CD14-positive monocyte (primary cell): ENCODE measurements around the gene ANKRD13A. TPM values are rescaled to one million over a fixed set of nuclear protein-coding genes. Genes with fewer than 3 reads are reported as not detected.
"Not testable (repeated sequence)": the region's sequence is repeated elsewhere in the genome, so short reads cannot be mapped to it uniquely, and the experiment has no call there.

Experiments
- DNase-seq, 3 donors: peaks; one replicate each; pipeline ENCODE4 v3.0.0-alpha.2; 2011 to 2022
- H2AFZ ChIP-seq: 2 replicates; pipeline ENCODE4 v1.6.0; 2012; ENCODE audit warnings: mild to moderate bottlenecking, low read depth, low read length, inconsistent platforms; ENCODE audit not compliant: insufficient read depth, poor library complexity, severe bottlenecking
- H3K27ac ChIP-seq, 2 donors: 1 replicate in 1 of 2; 2 replicates in 1 of 2; pipeline ENCODE4 v1.5.1; 2012 to 2013; ENCODE audit warnings: low read length in 2 of 2, control low read depth in 1 of 2, inconsistent platforms in 1 of 2, low read depth in 1 of 2, mild to moderate bottlenecking in 1 of 2
- H3K27me3 ChIP-seq, 2 donors: one replicate each; pipeline versions ENCODE4 v1.6.0 to v1.6.1; 2011 to 2013; ENCODE audit warnings: low read length in 2 of 2; ENCODE audit not compliant: control insufficient read depth in 2 of 2, insufficient read depth in 2 of 2
- H3K36me3 ChIP-seq, 2 donors: replicated peaks in 1 of 2; 1 replicate in 1 of 2; 2 replicates in 1 of 2; pipeline versions ENCODE4 v1.5.1 to v1.6.1; 2012 to 2013; ENCODE audit warnings: low read length in 2 of 2, control low read depth in 1 of 2, inconsistent platforms in 1 of 2, mild to moderate bottlenecking in 1 of 2; ENCODE audit not compliant: insufficient read depth in 2 of 2, control insufficient read depth in 1 of 2
- H3K4me1 ChIP-seq, 2 donors: 1 replicate in 1 of 2; 2 replicates in 1 of 2; pipeline versions ENCODE4 v1.5.1 to v1.6.1; 2012 to 2013; ENCODE audit warnings: low read length in 2 of 2, control low read depth in 1 of 2, inconsistent platforms in 1 of 2, mild to moderate bottlenecking in 1 of 2, moderate library complexity in 1 of 2; ENCODE audit not compliant: insufficient read depth in 2 of 2, control insufficient read depth in 1 of 2
- H3K4me2 ChIP-seq: replicated peaks from 2 replicates; pipeline ENCODE3; 2012; ENCODE audit warnings: low read length, moderate library complexity, mild to moderate bottlenecking; ENCODE audit not compliant: poor library complexity, severe bottlenecking; ENCODE audit errors: extremely low read depth
- H3K4me3 ChIP-seq, 3 experiments: fragments of 200-600 bp in 1 of 3; sonication (generic) in 1 of 3; replicated peaks in 1 of 3; 1 replicate in 2 of 3; 2 replicates in 1 of 3; pipeline ENCODE4 v1.5.1; 2011 to 2013; ENCODE audit warnings: low read length in 3 of 3, mild to moderate bottlenecking in 3 of 3, control low read depth in 2 of 3, low read depth in 2 of 3, inconsistent platforms in 1 of 3, moderate library complexity in 1 of 3
- H3K79me2 ChIP-seq: 2 replicates; pipeline ENCODE4 v1.6.0; 2012; ENCODE audit warnings: mild to moderate bottlenecking, control low read depth, inconsistent platforms, low read length, moderate library complexity; ENCODE audit not compliant: insufficient read depth
- H3K9ac ChIP-seq: 2 replicates; pipeline ENCODE4 v1.6.0; 2017; ENCODE audit warnings: low read length, mild to moderate bottlenecking; ENCODE audit not compliant: insufficient read depth, poor library complexity, severe bottlenecking
- H3K9me3 ChIP-seq, 2 donors: replicated peaks in 1 of 2; 1 replicate in 1 of 2; 2 replicates in 1 of 2; pipeline versions ENCODE4 v1.5.1 to v1.6.1; 2012 to 2013; ENCODE audit warnings: low read length in 2 of 2, control low read depth in 1 of 2; ENCODE audit not compliant: control insufficient read depth in 1 of 2, insufficient read depth in 1 of 2
- H4K20me1 ChIP-seq: 2 replicates; pipeline ENCODE4 v1.6.0; 2012; ENCODE audit warnings: mild to moderate bottlenecking, low read length, control low read depth, moderate library complexity; ENCODE audit not compliant: insufficient read depth
- H3K27ac Mint-ChIP-seq, 7 donors: one replicate each; pipeline ENCODE4 v1.8.0; 2020; ENCODE audit warnings: mild to moderate bottlenecking in 7 of 7, mixed read lengths in 7 of 7, moderate library complexity in 6 of 7, inconsistent platforms in 2 of 7
- H3K27me3 Mint-ChIP-seq, 3 donors: one replicate each; pipeline ENCODE4 v1.8.0; 2021 to 2022; ENCODE audit warnings: low read depth in 3 of 3, mild to moderate bottlenecking in 3 of 3, mixed read lengths in 3 of 3, moderate library complexity in 3 of 3, inconsistent platforms in 1 of 3
- H3K36me3 Mint-ChIP-seq, 2 donors: one replicate each; pipeline ENCODE4 v1.8.0; 2020; ENCODE audit warnings: mixed read lengths in 2 of 2, inconsistent platforms in 1 of 2, mild to moderate bottlenecking in 1 of 2
- H3K4me1 Mint-ChIP-seq: one replicate; pipeline ENCODE4 v1.8.0; 2020; ENCODE audit warnings: mild to moderate bottlenecking, mixed read lengths
- H3K4me3 Mint-ChIP-seq, 2 donors: one replicate each; pipeline ENCODE4 v1.8.0; 2020; ENCODE audit warnings: mild to moderate bottlenecking in 2 of 2, mixed read lengths in 2 of 2, moderate library complexity in 1 of 2
- H3K9me3 Mint-ChIP-seq, 7 donors: one replicate each; pipeline ENCODE4 v1.8.0; 2020 to 2022; ENCODE audit warnings: mixed read lengths in 7 of 7, mild to moderate bottlenecking in 6 of 7, moderate library complexity in 6 of 7, inconsistent platforms in 2 of 7
- CTCF ChIP-seq: fragments of 200-600 bp; IDR thresholded peaks from one replicate; pipeline ENCODE4 v1.8.0; 2022; ENCODE audit warnings: antibody characterized with exemption, mild to moderate bottlenecking
- WGBS: methylation state at CpG from one replicate; pipeline ENCODE4 v1.1.5; 2013; ENCODE audit warnings: missing lambda C conversion rate; ENCODE audit not compliant: insufficient coverage; 5-methylcytosine and 5-hydroxymethylcytosine counted together
- intact Hi-C, 2 donors: fragments of 100-400 bp; cut with micrococcal nuclease; formaldehyde crosslinking; loops; one replicate each; pipeline versions ENCODE4 v1.15.0 to v1.15.1; 2023
- polyA plus RNA-seq, 3 donors: library from polyadenylated mRNA; depleted of rRNA in 1 of 3; unstranded in 2 of 3; stranded (reverse) in 1 of 3; fragments of 300-500 nt in 2 of 3; fragments of >200 nt in 1 of 3; fragmentation: Illumina TruSeq in 2 of 3; gene quantifications; 1 replicate in 2 of 3; 2 replicates in 1 of 3; pipeline ENCODE4 v1.2.3, GENCODE V29; 2012 to 2021

ANKRD13A gene
- polyA plus RNA-seq, 3 donors = 42.8 to 89.3 (median 46.8) TPM

DNA sequence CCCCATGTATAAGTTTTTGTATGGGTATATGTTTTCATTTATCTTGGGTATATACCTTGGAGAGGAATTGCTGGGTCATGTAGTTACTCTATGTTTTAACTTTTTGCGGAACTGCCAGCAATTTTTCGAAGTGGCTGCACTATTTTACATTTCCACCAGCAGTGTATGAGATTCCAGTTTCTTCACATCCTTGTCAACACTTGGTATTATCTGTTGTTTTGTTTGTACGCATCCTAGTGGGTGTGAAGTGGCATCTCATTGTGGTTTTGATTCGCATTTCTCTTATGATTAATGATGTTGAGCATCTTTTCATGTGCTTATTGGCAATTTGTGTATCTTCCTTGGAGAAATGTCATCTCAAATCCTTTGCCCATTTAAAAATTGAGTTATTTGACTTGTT lies 6.9 kb downstream of the ANKRD13A start:
- H3K4me1 ChIP-seq = peaks cover 10 to 18% of the 10 kb centered on the region in 2 donors
- peaks cover 35% of the 10 kb centered on the region for H3K4me1 Mint-ChIP-seq
- no peak overlapping the region for H3K4me3 ChIP-seq
- H3K27ac ChIP-seq = peak overlapping the region in 1 of 2 donors; percentile 81
- no peak overlapping the region for H3K4me2 ChIP-seq
- H3K36me3 Mint-ChIP-seq = peaks cover 37 to 65% of the 10 kb centered on the region in 2 donors
- no peak overlapping the region for H2AFZ ChIP-seq
- H3K27ac Mint-ChIP-seq = peak overlapping the region in 5 of 7 donors; percentile 31 to 94 (median 83)
- no peak overlapping the region for H3K4me3 Mint-ChIP-seq
- H3K27me3 ChIP-seq = no peaks in the 10 kb centered on the region
- H4K20me1 ChIP-seq = peaks cover 46% of the 10 kb centered on the region
- peaks cover 12 to 40% of the 10 kb centered on the region in 2 donors for H3K36me3 ChIP-seq
- H3K79me2 ChIP-seq = peaks cover 91% of the 10 kb centered on the region
- TF ChIP-seq CTCF = no peak
- H3K9me3 Mint-ChIP-seq = peaks cover 10 to 38% (median 33%) of the 10 kb centered on the region in 7 donors
- intact Hi-C loops = no loop called here
- peaks cover 0 to 2% (median 2%) of the 10 kb centered on the region in 3 donors for H3K27me3 Mint-ChIP-seq
- H3K9me3 ChIP-seq = peaks cover 24 to 25% of the 10 kb centered on the region in 2 donors
- DNase-seq = no peak
- 100% methylated on average over 1 of the region's 4 CpGs for WGBS
- no peak overlapping the region for H3K9ac ChIP-seq

- intact Hi-C loops = no loop called here
- peak; percentile 85 to 95 (median 94) for DNase-seq
- peaks cover 41% of the 10 kb centered on the region for H4K20me1 ChIP-seq
- H3K27ac Mint-ChIP-seq = peak overlapping the region; percentile 81 to 96 (median 94)
- H3K4me3 ChIP-seq = no peak overlapping the region
- peaks cover 91% of the 10 kb centered on the region for H3K79me2 ChIP-seq
- peaks cover 24 to 26% of the 10 kb centered on the region in 2 donors for H3K4me1 ChIP-seq
- peaks cover 13 to 42% of the 10 kb centered on the region in 2 donors for H3K36me3 ChIP-seq
- H3K9me3 Mint-ChIP-seq = peaks cover 10 to 38% (median 33%) of the 10 kb centered on the region in 7 donors
- no peak overlapping the region for H3K4me2 ChIP-seq
- no peak overlapping the region for H3K9ac ChIP-seq
- H3K36me3 Mint-ChIP-seq = peaks cover 40 to 72% of the 10 kb centered on the region in 2 donors
- no peaks in the 10 kb centered on the region for H3K27me3 ChIP-seq
- peaks cover 41% of the 10 kb centered on the region for H3K4me1 Mint-ChIP-seq
- no peak overlapping the region for H2AFZ ChIP-seq
- H3K27ac ChIP-seq = peak overlapping the region; percentile 79 to 81
- TF ChIP-seq CTCF = no peak
- H3K4me3 Mint-ChIP-seq = no peak overlapping the region
- H3K9me3 ChIP-seq = peaks cover 24 to 25% of the 10 kb centered on the region in 2 donors
- peaks cover 0 to 3% (median 2%) of the 10 kb centered on the region in 3 donors for H3K27me3 Mint-ChIP-seq
Measured at GRCh38 chr12:110007881-110008280, 8.7 kb downstream of the ANKRD13A start.

DNA sequence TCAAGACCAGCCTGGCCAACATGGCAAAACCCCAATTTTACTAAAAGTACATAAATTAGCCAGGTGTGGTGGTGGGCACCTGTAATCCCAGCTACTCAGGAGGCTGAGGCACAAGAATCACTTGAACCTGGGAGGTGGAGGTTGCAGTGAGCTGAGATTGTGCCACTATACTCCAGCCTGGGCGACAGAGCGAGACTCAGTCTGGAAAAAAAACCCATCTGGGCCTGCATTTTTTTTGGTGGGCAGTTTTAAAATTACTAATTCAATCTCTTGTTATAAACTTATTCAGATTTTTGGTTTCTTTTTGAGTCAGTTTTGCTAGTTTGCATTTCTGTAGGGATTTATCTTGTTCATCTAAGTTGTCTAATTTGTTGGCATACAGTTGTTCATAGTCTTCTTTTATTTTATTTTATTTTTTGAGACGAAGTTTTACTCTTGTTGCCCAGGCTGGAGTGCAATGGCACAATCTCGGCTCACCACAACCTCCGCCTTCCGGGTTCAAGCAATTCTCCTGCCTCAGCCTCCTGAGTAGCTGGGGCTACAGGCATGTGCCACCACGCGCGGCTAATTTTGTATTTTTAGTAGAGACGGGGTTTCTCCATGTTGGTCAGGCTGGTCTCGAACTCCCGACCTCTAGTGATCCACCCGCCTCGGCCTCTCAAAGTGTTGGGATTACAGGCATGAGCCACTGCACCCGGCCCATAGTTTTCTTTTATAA lies 9.6 kb downstream of the ANKRD13A start:
- H3K27ac Mint-ChIP-seq = peak overlapping the region; percentile 81 to 96 (median 94)
- H3K4me1 ChIP-seq = peaks cover 25 to 28% of the 10 kb centered on the region in 2 donors
- H3K4me3 Mint-ChIP-seq = not testable (repeated sequence)

More for the DNA sequence above, 9.6 kb downstream of the ANKRD13A start:
- Mint-ChIP-seq H3K36me3 (peaks cover 38 to 70% of the 10 kb centered on the region in 2 donors), H3K4me1 (peaks cover 40% of the 10 kb centered on the region), H3K9me3 (peaks cover 10 to 38% (median 33%) of the 10 kb centered on the region in 7 donors)
- Histone ChIP-seq H3K36me3 (peaks cover 15 to 40% of the 10 kb centered on the region in 2 donors), H3K27ac (peak overlapping the region; percentile 48 to 52), H3K9me3 (peaks cover 24 to 25% of the 10 kb centered on the region in 2 donors), H3K79me2 (peaks cover 89% of the 10 kb centered on the region), H4K20me1 (peaks cover 32% of the 10 kb centered on the region)
- DNase-seq, H3K9ac ChIP-seq, H3K4me3 ChIP-seq, H3K4me2 ChIP-seq, H2AFZ ChIP-seq, H3K27me3 Mint-ChIP-seq, H3K27me3 ChIP-seq, intact Hi-C loops: not testable (repeated sequence)
- no CpG with 5 or more reads among the region's 15 CpGs for WGBS
